Endodermal cell (in vitro differentiated cells): ENCODE results near the gene TMEM150C. TPM values are rescaled to one million over a fixed set of nuclear protein-coding genes. Genes with fewer than 3 reads are reported as not detected.
A peak's percentile ranks its signal among the peaks of the same experiment; 100 is the strongest.

Experiments
- DNase-seq: peaks from one replicate; pipeline ENCODE4 v3.0.0-alpha.2; 2017
- H3K27ac ChIP-seq: 2 replicates; pipeline ENCODE4 v1.5.1; 2013; ENCODE audit warnings: mild to moderate bottlenecking, low read depth, low read length, moderate library complexity
- H3K27me3 ChIP-seq: 2 replicates; pipeline ENCODE4 v1.6.1; 2013; ENCODE audit warnings: mild to moderate bottlenecking, low read length, moderate library complexity; ENCODE audit not compliant: insufficient read depth, control insufficient read depth, poor library complexity, severe bottlenecking
- H3K36me3 ChIP-seq: 2 replicates; pipeline ENCODE4 v1.7.0; 2013; ENCODE audit warnings: mild to moderate bottlenecking, low read length, moderate library complexity; ENCODE audit not compliant: control insufficient read depth, insufficient read depth
- H3K4me1 ChIP-seq: one replicate; pipeline ENCODE4 v1.7.0; 2013; ENCODE audit warnings: low read length; ENCODE audit not compliant: control insufficient read depth, insufficient read depth
- H3K4me3 ChIP-seq: 2 replicates; pipeline ENCODE4 v1.5.1; 2013; ENCODE audit warnings: mild to moderate bottlenecking, low read length, moderate library complexity
- H3K9ac ChIP-seq: 2 replicates; pipeline ENCODE4 v1.6.1; 2013; ENCODE audit warnings: mild to moderate bottlenecking, low read length, moderate library complexity; ENCODE audit not compliant: poor library complexity, severe bottlenecking; ENCODE audit errors: extremely low read depth
- H3K9me3 ChIP-seq: 2 replicates; pipeline ENCODE4 v1.6.1; 2013; ENCODE audit warnings: mild to moderate bottlenecking, low read length, moderate library complexity; ENCODE audit not compliant: control insufficient read depth
- H3K27ac Mint-ChIP-seq: 2 replicates; pipeline ENCODE4 v1.8.0; 2020; ENCODE audit warnings: mixed read lengths
- H3K27me3 Mint-ChIP-seq: 2 replicates; pipeline ENCODE4 v1.8.0; 2021; ENCODE audit warnings: mild to moderate bottlenecking, mixed read lengths; ENCODE audit not compliant: insufficient read depth
- H3K36me3 Mint-ChIP-seq: 2 replicates; pipeline ENCODE4 v1.8.0; 2020; ENCODE audit warnings: low read depth, mixed read lengths
- H3K4me1 Mint-ChIP-seq: 2 replicates; pipeline ENCODE4 v1.8.0; 2020; ENCODE audit warnings: mixed read lengths
- H3K4me3 Mint-ChIP-seq: 2 replicates; pipeline ENCODE4 v1.8.0; 2020; ENCODE audit warnings: mild to moderate bottlenecking, moderate library complexity, mixed read lengths
- H3K9me3 Mint-ChIP-seq: 2 replicates; pipeline ENCODE4 v1.8.0; 2020; ENCODE audit warnings: mild to moderate bottlenecking, mixed read lengths
- WGBS, 2 experiments: methylation state at CpG; one replicate each; pipeline versions ENCODE4 v1.1.5 to v1.1.7; 2013; ENCODE audit warnings: missing lambda C conversion rate in 2 of 2, mixed read lengths in 1 of 2; ENCODE audit not compliant: insufficient coverage in 1 of 2, insufficient read length in 1 of 2; 5-methylcytosine and 5-hydroxymethylcytosine counted together
- total RNA-seq, 2 donors: library from RNA; stranded (reverse); fragmentation: NEBNext Ultra II Directional in 1 of 2; extraction: Animal tissue kit (Norgen Biotek cat#: 25700) in 1 of 2; gene quantifications; 2 replicates in 1 of 2; 3 replicates in 1 of 2; pipeline ENCODE4 v1.2.1, GENCODE V29; 2021
- TF ChIP-seq, protein P1 (sequence below): fragments of 200-600 bp; sonication (generic); conservative IDR thresholded peaks from 2 replicates; pipeline ENCODE4 v1.5.0; 2021; ENCODE audit warnings: antibody characterized with exemption, mild to moderate bottlenecking

Gene TMEM150C
- total RNA-seq, 2 donors from 2014 or later = 29.3 to 32.8 TPM

DNA sequence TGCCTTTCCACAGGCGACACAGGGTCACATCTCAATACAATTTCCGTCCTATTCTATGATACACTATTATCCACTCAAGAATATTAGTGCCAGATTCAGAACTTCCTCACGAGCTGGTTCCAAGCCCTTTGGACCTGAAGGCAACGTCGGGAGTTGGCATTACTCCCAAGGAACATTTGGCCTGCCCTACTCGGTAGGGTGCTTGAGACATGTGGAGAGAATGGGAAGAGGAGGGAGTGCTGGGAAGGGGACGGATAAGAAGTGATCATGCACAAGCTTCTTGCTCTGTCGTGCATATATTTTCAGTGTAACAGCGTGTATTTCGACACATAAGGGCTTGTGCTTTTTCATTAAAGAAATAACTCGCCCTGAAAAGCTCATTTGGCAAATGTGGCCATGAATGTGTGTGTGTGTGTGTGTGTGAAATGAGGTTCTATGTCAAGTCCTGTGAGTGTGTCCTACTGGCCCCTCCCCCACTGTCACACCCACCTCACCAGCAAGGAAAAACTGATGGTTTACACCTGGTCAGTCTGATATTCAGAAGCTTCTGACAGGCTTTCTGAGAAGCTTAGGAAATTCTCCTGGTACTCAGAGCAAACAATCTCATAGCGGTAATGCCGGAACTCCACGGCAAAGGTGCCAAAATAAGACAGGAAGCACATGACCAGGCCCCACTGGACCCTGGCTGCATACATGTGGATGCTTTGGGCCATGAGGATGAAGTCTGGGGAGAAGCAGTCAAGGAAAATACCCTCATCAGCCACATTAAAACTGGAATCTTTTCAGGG is 76.6 kb downstream of the TMEM150C start:
- H3K27ac Mint-ChIP-seq = no peak overlapping the region
- H3K36me3 Mint-ChIP-seq = peaks cover 15% of the 10 kb centered on the region
- Histone ChIP-seq H3K27ac (no peak overlapping the region), H3K27me3 (no peaks in the 10 kb centered on the region), H3K4me3 (no peak overlapping the region), H3K4me1 (no peaks in the 10 kb centered on the region), H3K36me3 (peaks cover 42% of the 10 kb centered on the region), H3K9ac (no peak overlapping the region), H3K9me3 (no peaks in the 10 kb centered on the region)
- H3K27me3 Mint-ChIP-seq = no peaks in the 10 kb centered on the region
- no peak for DNase-seq
- H3K9me3 Mint-ChIP-seq = no peaks in the 10 kb centered on the region
- H3K4me3 Mint-ChIP-seq = no peak overlapping the region
- WGBS, 2 experiments = 88 to 92% methylated on average over 13 to 14 of the region's 14 CpGs
- peaks cover 22% of the 10 kb centered on the region for H3K4me1 Mint-ChIP-seq
- TF ChIP-seq, protein P1, sequence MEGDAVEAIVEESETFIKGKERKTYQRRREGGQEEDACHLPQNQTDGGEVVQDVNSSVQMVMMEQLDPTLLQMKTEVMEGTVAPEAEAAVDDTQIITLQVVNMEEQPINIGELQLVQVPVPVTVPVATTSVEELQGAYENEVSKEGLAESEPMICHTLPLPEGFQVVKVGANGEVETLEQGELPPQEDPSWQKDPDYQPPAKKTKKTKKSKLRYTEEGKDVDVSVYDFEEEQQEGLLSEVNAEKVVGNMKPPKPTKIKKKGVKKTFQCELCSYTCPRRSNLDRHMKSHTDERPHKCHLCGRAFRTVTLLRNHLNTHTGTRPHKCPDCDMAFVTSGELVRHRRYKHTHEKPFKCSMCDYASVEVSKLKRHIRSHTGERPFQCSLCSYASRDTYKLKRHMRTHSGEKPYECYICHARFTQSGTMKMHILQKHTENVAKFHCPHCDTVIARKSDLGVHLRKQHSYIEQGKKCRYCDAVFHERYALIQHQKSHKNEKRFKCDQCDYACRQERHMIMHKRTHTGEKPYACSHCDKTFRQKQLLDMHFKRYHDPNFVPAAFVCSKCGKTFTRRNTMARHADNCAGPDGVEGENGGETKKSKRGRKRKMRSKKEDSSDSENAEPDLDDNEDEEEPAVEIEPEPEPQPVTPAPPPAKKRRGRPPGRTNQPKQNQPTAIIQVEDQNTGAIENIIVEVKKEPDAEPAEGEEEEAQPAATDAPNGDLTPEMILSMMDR = no peak

DNA sequence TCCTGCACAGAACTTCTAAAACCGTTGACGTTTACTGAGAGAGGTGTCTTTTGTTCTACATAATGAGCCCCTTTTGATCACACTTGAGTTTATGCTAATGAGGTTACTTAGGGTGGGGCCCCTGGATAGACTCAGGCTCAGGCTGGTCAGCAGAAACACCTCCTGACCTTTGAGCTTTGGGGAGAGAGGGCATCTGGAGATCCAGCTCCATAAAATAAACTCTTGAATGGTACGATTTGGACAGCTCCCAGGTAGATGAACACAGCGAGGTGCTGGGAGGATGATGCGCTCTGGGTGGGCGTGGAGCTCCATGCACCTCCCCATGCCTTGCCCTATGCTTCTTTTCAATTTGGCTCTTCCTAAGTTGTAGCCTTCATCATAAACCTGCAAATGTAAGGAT is 79.4 kb downstream of the TMEM150C start:
- Mint-ChIP-seq H3K4me1 (peaks cover 22% of the 10 kb centered on the region), H3K27me3 (no peaks in the 10 kb centered on the region), H3K9me3 (peaks cover 8% of the 10 kb centered on the region), H3K27ac (no peak overlapping the region), H3K36me3 (peaks cover 2% of the 10 kb centered on the region), H3K4me3 (no peak overlapping the region)
- DNase-seq = peak; percentile 34
- no peak overlapping the region for H3K27ac ChIP-seq
- peaks cover 8% of the 10 kb centered on the region for H3K9me3 ChIP-seq
- H3K9ac ChIP-seq = no peak overlapping the region
- WGBS, 2 experiments = 79 to 89% methylated on average over 4 to 6 of the region's 6 CpGs
- H3K27me3 ChIP-seq = no peaks in the 10 kb centered on the region
- peaks cover 21% of the 10 kb centered on the region for H3K36me3 ChIP-seq
- H3K4me3 ChIP-seq = no peak overlapping the region
- TF ChIP-seq, protein P1 = no peak
- H3K4me1 ChIP-seq = no peaks in the 10 kb centered on the region

DNA sequence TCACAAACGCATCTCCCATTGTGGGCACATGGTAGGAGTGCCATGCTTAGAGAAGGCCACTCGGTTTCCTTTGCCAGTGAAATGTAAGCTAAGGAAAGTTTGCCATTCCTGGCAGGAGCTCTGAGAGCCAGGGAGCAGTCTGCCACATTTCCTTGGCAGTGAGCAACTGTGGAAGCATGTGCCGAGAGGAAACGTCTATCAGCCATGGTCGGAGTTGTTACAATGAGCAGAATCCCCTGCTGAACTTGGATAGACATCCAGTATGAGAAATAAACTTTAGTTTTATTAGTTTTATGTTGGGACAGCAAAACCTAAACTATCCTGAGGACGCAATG is 80.3 kb downstream of the TMEM150C start:
- peaks cover 8% of the 10 kb centered on the region for H3K9me3 Mint-ChIP-seq
- H3K27ac ChIP-seq = no peak overlapping the region
- no peak overlapping the region for H3K4me3 ChIP-seq
- peaks cover 21% of the 10 kb centered on the region for H3K4me1 Mint-ChIP-seq
- no peak overlapping the region for H3K9ac ChIP-seq
- peaks cover 12% of the 10 kb centered on the region for H3K36me3 ChIP-seq
- no peaks in the 10 kb centered on the region for H3K27me3 Mint-ChIP-seq
- H3K4me3 Mint-ChIP-seq = no peak overlapping the region
- H3K36me3 Mint-ChIP-seq = peaks cover 2% of the 10 kb centered on the region
- no peaks in the 10 kb centered on the region for H3K4me1 ChIP-seq
- no peak overlapping the region for H3K27ac Mint-ChIP-seq
- peaks cover 8% of the 10 kb centered on the region for H3K9me3 ChIP-seq
- TF ChIP-seq, protein P1 = no peak
- WGBS, 2 experiments = 93 to 97% methylated on average over 6 of the region's 6 CpGs
- peak; percentile 38 for DNase-seq
- no peaks in the 10 kb centered on the region for H3K27me3 ChIP-seq
